Measurements from ENCODE around the gene ZYG11A.

Gene ZYG11A

DNA sequence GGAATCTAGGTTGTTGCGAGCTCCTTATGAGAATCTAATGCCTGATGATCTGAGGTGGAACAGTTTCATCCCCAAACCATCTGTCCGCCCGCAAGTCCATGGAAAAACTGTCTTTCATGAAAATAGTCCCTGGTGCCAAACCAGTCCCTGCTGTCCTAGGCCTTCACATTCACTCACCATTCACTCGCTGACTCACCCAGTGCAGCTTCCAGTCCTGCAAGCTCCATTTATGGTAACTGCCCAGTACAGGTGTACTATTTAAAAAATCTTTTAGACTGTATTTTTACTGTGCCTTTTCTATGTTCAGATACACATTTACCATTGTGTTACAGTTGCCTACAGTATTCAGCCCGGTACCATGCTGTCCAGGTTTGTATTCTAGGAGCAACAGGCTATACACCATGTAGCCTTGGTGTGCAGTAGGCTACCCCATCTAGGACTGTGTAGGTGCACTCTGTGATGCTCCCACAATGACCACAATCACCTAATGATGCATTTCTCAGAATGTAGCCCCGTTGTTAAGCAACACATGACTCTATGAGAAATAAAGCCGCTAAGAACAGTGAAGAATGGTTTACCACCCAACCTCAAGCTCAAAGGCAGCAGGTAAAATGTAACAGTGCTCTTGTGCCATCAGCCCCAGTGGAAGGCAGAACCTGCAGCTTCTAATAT, 76.6 kb downstream of the ZYG11A start:
- no peak for DNase-seq

DNA sequence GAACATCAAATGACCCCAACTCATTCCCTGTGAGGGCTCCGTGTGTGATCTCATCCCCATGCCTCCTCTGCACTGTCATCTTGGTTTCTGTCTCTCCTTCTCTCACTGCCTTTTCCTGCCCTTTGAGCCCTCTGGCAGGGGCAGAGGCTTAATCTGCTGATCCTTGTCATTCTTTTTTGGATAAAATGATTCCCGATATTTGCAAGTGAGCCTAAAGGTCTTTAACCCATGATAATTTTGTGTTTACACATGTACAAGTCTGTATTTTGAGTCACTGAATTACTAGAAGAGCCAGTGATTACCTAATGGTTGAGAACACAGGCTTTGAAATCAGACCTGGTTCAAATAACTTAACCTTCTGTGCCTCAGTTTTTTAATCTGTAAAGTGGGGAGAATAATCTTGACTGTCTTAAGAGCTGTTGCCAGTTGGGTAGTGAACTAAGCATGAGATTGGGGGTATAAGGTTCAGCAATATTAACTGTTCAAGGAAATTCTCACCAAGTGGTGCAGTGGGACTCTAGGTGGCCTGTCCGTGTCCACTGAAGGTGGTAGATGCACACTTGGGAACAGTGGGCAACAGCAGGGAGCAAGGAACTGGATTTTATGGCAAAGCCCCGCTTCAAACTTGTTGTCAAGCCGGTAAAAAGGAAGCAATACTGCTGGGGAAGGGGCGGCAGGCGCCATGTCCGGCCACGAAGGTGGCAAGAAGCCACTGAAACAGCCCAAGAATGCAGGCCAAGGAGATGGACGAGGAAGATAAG, 77.3 kb downstream of the ZYG11A start:
- DNase-seq, result no peak

DNA sequence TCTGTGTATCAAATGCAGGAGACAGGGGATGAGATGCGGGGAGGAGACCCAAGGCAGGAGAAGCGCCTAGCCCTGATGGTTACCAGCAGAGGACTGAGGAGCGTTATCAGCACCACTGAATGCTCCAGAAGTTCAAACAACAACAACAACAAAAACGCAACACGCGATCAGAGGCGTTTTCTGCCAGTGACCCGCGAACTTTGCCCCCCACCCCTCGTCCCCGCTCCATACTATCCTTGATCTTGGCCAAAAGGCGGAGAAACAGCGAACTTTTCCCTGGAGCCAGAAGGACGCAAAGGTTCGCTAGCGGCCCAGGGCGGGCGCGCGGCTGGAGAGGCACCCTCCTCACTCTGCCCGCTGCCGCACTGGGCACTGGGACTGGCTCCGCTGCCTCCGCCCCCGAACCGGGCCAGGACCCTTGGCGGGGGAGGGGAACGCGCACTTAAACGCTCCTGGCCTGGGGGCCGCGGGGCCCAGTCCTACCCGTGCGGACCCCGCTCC, 78.3 kb downstream of the ZYG11A start:
- no peak for DNase-seq

DNA sequence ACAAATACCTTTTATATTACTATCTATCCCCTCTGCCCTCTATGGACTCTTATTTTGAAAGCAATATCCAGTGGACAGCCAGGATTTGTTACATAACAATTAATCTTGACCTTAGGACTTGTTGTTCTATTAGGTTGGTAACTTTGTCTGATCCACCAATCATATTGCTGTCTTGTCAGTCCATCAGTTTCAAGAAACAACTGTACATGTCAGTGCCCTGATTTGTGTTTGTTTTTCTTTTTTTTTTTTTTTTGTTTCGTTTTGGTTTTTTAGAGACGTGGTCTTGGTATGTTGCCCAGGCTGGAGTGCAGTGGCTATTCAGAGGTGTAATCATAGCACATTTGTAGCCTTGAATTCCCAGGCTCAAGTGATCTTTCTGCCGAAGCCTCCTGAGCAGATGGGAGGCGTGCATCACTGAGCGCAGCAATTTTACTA, 83.0 kb downstream of the ZYG11A start:
- no peak for DNase-seq

DNA sequence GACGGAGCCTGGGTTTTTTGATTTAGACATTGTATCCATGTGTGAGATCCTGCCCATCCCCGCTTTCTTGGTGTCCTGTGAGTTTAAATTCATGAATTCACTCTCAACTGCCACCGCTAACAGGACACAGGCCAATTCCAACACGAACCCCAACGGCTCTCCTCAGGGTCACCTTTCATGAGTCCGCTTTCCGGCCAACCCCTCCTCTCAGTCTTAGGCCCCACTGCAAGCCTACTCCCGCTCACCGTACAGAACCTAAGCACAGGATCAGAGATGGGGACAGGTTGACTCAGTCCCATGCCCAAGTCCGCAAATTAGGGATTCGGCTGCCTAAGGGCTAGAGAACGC, 84.3 kb downstream of the ZYG11A start:
- no peak for DNase-seq

DNA sequence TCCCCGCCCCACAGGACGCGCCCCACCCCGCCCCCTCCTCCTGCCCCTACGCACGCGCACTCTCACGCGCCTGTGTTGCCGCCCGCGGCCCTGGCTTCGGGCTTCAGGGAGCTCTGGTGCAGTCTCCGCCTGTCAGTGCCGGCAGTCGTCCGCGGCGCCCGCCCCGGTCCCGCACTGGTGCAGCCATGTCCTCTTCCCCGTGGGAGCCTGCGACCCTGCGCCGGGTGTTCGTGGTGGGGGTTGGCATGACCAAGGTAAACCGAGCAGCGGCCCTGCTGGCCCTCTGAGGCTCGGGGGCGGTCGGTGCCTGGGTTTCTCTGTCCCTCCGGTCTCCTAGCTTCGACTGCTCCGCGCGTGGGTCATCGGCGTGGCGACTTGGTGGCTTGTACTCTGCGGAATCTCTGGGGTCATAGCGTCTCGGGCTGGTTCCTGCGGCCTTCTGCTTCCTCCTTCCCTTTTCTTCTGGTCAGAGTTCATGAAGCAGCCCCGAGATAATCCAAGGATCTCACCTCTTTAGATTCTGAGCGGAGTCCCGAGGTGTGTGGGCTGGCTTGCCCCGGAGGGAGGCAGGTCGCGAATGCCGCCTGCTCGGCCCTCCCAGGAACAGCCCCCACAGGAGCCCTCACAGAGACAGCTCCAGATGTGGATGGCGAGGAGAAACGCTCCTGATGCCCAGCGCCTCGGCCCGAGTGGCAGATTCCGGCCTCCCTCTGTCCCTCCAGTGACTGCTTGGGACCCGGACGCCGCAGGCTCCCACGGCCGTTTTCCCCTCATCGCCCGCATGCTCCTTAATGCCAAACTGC, 84.9 kb downstream of the ZYG11A start, which contains the start of gene SCP2:
TSS of gene SCP2 (plus strand) at position 65 of the 803 bp plus-strand sequence. CDS start at position 186, 121 bp downstream.
- peak; percentile 75 for DNase-seq

DNA sequence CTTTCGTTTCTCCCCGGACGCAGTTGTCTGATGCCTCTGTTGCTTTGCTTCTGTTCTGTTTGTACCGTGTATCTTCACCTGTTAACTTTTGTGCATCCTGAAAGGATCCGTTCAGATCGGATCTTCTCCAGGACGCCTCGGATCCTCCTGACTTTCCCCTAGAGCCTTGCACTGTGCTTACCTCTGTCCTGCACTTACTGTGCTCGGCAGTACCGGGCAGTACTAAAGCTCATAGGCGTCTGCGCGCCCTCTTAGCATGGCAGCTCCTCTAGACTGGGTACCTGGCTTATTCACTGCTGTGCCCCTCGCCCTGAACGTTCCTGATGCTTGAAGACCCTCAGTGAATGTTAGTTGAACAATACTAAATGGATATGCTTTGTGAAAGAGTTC, 85.5 kb downstream of the ZYG11A start:
- DNase-seq, result no peak

DNA sequence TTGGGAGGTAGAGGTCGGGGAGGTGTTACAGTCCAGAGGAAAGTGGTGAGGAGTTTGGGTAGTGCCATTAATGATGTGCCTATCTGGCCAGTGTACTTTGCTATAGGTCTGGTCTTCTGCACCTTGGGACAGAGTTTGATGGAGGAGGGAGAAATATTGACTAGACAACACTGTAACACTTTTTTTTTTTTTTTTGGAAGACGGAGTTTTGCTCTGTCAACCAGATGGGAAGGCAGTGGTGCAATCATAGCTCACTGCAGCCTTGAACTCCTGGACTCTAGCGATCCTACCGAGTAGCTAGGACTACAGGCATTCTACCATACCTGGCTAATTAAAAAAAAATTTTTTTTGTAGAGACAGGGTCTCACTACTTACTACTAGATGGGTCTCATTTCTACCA, 86.5 kb downstream of the ZYG11A start:
- no peak for DNase-seq

DNA sequence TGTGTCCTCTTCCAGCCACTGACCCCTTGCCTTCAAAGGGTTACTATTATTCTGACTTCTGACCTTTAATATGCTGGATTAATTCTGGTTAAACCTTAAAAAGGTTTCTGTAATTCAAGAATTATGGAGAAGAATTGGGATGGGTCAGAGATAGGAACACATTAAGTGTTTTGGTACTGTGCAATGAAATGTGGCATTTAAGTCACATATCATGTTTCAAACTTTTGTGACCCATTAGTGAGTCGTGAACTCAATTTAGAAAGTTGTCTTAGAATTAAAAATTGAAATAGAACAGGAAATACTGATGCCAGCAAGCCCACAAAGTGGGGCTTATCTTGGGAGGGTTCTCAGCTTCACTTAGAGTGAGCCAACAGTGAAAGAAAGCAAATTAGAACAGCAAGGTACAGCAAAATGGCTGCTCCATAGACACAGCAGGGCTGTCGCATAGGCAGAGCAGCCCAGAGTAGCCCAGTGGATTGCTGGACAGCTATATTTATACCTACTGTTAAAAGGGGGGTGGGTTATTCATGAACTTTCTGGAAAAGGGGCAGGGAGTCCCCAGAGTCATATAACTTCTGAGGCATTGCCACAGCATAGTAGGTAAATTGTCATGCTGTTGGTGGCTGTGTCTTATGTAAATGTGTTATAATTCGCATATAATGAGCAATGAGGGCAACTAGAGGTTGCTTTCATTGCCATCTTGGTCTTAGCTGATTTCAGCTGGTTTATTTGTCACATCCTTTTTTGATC, 95.0 kb downstream of the ZYG11A start:
- DNase-seq, result no peak

DNA sequence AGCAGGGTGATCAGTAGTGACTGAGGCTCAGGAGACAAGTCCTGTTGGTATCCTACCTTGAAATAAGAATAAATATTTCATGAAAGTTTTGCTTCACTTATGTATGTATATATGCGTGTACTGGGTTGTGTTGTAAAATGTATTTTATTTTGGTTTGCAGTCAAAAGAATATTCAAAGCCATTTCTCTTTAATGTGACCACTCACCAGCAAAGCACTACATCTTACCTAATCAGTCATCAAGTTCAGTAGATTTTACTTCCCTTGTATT, 95.6 kb downstream of the ZYG11A start:
- DNase-seq, result no peak

DNA sequence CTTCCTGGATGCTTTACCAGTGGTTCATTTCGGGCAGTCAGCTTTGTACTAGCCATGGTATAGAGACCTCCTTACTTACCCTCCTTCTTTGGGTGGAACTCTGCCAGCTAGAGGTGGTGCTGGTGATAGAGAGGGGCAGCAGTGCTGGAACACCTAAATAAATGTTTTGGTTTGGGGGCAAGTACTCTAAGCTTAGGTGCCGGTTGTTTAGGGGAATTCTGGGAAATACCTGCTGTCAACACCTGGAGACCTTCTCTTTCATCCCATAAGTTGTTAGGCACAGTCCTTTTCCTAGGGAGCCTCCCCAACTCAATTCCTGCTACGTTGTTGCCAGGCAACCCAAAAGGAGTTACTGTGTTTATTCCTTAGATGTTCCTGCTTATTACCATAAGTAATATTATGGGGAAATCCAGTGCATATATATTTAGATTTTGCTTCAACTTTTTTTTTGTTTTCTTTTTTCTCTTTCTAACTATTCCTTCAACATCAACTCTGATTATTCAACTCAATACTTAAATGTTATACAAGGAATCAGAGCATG, 101.4 kb downstream of the ZYG11A start:
- DNase-seq, result no peak

DNA sequence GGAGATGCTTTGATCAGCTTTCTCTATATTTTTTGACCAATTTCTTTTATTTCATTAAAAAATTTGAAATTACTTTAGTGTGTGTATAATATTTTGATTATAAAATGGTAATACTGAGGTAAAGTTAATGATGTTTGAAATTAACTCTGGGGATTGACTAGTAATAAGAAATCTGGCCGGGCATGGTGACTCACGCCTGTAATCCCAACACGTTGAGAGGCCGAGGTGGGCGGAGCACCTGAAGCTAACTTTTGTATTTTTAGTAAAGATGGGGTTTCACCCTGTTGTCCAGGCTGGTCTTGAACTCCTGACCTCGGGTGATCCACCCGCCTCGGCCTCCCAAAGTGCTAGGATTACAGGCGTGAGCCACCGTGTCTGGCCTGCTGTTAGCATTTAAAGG, 102.0 kb downstream of the ZYG11A start:
- no peak for DNase-seq
